ENCODE measurements around the gene ISCU. TPM values are rescaled to one million over a fixed set of nuclear protein-coding genes. Genes with fewer than 3 reads are reported as not detected.

ISCU gene
- total RNA-seq, 2 experiments from 2014 or later, result 88.6 to 94.3 TPM

- no peaks in the 10 kb centered on the region for H3K36me3 Mint-ChIP-seq
- no peak overlapping the region for H3K27ac Mint-ChIP-seq
- intact Hi-C loops (cut with micrococcal nuclease), result no loop called here
- H3K27me3 Mint-ChIP-seq, result peaks cover 3% of the 10 kb centered on the region
- H3K4me3 Mint-ChIP-seq, result no peak overlapping the region
- no peaks in the 10 kb centered on the region for H3K4me1 Mint-ChIP-seq (ENCODE audit: low read depth)
- no peaks in the 10 kb centered on the region for H3K9me3 Mint-ChIP-seq
- POLR2A ChIA-PET, result interaction anchor here (0.6 kb wide), 1 partner anchor 18 kb away, joined by 4 read pairs; no protein-coding TSS in a partner anchor
- CTCF ChIA-PET, result interaction anchor here (0.5 to 1.8 kb wide), 2 partner anchors 14 to 1175 kb away, joined by 3 to 7 read pairs; no protein-coding TSS in a partner anchor
- no peak for DNase-seq
Measured at GRCh38 chr12:108602976-108603704, 40.7 kb downstream of the ISCU start.

DNA sequence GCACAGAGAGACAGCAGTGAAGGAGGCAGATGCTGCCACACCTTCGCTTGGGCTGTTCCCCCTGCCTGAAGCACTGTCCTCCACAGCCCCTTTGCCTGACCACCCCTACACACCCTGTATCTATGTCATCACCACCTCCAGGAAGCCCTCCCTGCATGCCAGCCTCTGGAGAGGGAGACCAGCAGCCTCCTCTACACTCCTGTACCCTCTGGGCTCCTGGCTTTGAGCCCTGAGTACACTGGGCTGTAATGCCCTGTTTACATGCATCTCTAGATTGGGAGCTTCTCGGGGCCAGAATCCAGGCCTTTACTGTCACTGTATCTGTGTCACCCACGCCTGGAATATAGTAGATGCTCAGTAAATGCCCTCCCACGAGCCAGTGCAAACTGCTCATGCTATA, 41.3 kb downstream of the ISCU start:
- ChIA-PET POLR2A (no interaction called here), CTCF (interaction anchor here (1.8 kb wide), 1 partner anchor 14 kb away, joined by 7 read pairs; no protein-coding TSS in a partner anchor)
- Mint-ChIP-seq H3K4me1 (ENCODE audit: low read depth) (no peaks in the 10 kb centered on the region), H3K4me3 (no peak overlapping the region), H3K27me3 (peaks cover 3% of the 10 kb centered on the region), H3K36me3 (no peaks in the 10 kb centered on the region), H3K27ac (no peak overlapping the region), H3K9me3 (no peaks in the 10 kb centered on the region)
- no peak for DNase-seq
- intact Hi-C loops (cut with micrococcal nuclease), result no loop called here

DNA sequence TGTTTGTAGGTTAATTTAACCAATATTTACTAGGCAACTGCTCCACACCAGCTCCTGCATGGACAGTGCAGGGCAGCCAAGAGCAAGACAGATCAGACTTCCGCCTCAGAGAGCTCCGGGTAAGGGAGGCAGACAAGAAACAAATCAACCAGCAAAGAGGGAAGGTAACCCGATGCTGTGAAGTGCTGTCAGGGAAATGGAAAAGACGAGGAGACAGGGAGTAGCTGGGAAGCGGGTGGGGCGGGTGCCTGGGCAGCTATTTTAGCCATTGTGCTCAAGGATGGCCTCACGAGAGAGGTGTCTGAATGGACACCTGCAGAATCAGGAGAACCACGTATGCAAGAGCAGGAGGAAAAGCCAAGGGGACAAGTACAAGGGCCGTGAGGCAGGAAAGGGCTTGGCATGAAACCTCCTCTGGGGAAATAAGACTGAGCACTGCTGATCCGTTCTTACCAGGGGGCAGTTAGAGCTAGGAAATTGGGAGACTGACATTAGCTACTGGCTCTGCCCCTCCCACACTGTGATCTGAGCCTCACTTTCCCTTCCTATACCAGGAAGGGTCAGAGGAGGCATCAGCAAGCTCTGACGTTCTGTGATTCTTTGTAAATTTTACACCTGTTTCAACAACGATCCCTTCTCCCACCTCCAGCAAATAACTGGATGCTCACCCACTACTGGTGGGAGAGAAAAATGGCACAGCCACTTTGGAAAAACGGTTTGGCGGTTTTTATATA, 42.0 kb downstream of the ISCU start:
- DNase-seq, result no peak
- H3K4me3 Mint-ChIP-seq, result no peak overlapping the region
- no peaks in the 10 kb centered on the region for H3K9me3 Mint-ChIP-seq
- no peaks in the 10 kb centered on the region for H3K4me1 Mint-ChIP-seq (ENCODE audit: low read depth)
- no peaks in the 10 kb centered on the region for H3K36me3 Mint-ChIP-seq
- H3K27ac Mint-ChIP-seq, result no peak overlapping the region
- ChIA-PET CTCF (interaction anchor here (1.0 to 1.8 kb wide), 2 partner anchors 13 to 36 kb away, joined by 3 to 7 read pairs; no protein-coding TSS in a partner anchor), POLR2A (no interaction called here)
- peaks cover 3% of the 10 kb centered on the region for H3K27me3 Mint-ChIP-seq
- intact Hi-C loops (cut with micrococcal nuclease), result no loop called here

GRCh38 chr12:108605000-108605689, 42.7 kb downstream of the ISCU start:
- CTCF ChIA-PET, result interaction anchor here (1.0 to 1.8 kb wide), 2 partner anchors 12 to 36 kb away, joined by 3 to 7 read pairs; no protein-coding TSS in a partner anchor
- Mint-ChIP-seq H3K4me3 (peak overlapping the region; percentile 28), H3K9me3 (no peaks in the 10 kb centered on the region)

GRCh38 chr12:108605690-108606406, 43.5 kb downstream of the ISCU start:
- intact Hi-C loops (cut with micrococcal nuclease), result no loop called here
- ChIA-PET CTCF (no interaction called here), POLR2A (no interaction called here)
- no peaks in the 10 kb centered on the region for H3K4me1 Mint-ChIP-seq (ENCODE audit: low read depth)
- H3K27ac Mint-ChIP-seq, result peak overlapping the region; percentile 2
- H3K36me3 Mint-ChIP-seq, result no peaks in the 10 kb centered on the region
- DNase-seq, result no peak
- no peaks in the 10 kb centered on the region for H3K9me3 Mint-ChIP-seq
- H3K27me3 Mint-ChIP-seq, result peaks cover 3% of the 10 kb centered on the region
- peak overlapping the region; percentile 28 for H3K4me3 Mint-ChIP-seq

More at GRCh38 chr12:108605000-108605689, 42.7 kb downstream of the ISCU start:
- Mint-ChIP-seq H3K4me1 (ENCODE audit: low read depth) (no peaks in the 10 kb centered on the region), H3K27ac (no peak overlapping the region), H3K27me3 (peaks cover 3% of the 10 kb centered on the region), H3K36me3 (no peaks in the 10 kb centered on the region)
- DNase-seq, result no peak
- intact Hi-C loops (cut with micrococcal nuclease), result no loop called here
- POLR2A ChIA-PET, result no interaction called here

- Mint-ChIP-seq H3K4me3 (no peak overlapping the region), H3K36me3 (no peaks in the 10 kb centered on the region), H3K27me3 (peaks cover 3% of the 10 kb centered on the region), H3K27ac (no peak overlapping the region), H3K9me3 (no peaks in the 10 kb centered on the region), H3K4me1 (ENCODE audit: low read depth) (peaks cover under 1% of the 10 kb centered on the region)
- intact Hi-C loops (cut with micrococcal nuclease), result no loop called here
- POLR2A ChIA-PET, result no interaction called here
- CTCF ChIA-PET, result no interaction called here
- no peak for DNase-seq
Measured at GRCh38 chr12:108606492-108606891, 44.1 kb downstream of the ISCU start.

DNA sequence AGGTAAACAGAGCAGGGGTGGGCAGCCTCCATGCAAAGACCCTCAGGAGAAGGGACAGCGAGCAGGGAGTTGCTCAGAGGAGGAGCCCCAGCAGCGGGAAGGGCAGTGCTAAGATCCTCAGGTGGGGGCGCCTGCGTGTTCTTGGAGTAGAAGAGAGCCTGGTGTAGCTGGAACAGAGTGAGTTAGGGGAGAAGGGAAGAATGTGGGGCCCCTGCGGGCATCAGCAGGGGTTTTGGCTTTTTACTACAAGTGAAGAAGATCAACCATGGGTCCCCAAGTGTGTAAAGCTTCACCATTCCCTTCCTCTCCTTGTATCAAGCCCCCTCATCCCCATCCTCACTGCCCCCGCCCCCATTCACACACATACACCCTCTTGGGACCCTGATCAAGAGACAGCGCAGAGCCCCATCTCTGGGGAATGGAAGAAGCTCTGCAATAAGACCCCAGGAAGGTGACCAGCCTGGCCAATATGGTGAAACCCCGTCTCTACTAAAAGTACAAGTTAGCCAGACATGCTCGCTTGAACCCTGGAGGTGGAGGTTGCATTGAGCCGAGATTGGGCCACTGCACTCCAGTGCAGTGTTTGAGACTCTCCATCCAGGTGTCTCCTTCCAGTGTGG, 45.7 kb downstream of the ISCU start:
- ChIA-PET CTCF (interaction anchor here (3.1 kb wide), 1 partner anchor 10 kb away, joined by 8 read pairs; no protein-coding TSS in a partner anchor), POLR2A (no interaction called here)
- no peaks in the 10 kb centered on the region for H3K36me3 Mint-ChIP-seq
- DNase-seq, result no peak
- H3K4me1 Mint-ChIP-seq (ENCODE audit: low read depth), result peaks cover 9% of the 10 kb centered on the region
- no peak overlapping the region for H3K4me3 Mint-ChIP-seq
- intact Hi-C loops (cut with micrococcal nuclease), result no loop called here
- no peaks in the 10 kb centered on the region for H3K9me3 Mint-ChIP-seq
- H3K27me3 Mint-ChIP-seq, result peaks cover 3% of the 10 kb centered on the region
- H3K27ac Mint-ChIP-seq, result no peak overlapping the region

DNA sequence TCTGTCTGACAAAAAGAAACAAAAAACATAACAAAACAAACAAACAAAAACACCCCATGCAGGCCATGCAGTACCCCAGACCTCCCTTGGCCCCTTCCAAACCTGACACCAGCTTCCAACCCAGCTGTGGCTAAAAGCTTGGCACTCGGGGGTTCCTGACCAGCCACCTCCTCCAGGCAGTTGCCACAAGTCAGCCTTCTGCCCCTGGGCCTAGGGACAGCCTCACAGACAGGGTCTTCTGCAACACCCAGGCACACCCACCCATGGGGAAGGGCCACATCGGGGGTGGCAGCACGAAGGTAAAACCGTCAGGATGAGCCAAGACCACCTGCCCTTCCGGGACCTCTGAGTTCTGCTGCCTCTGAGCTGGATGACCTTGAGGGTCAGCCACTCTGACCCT, 46.2 kb downstream of the ISCU start:
- DNase-seq, result no peak
- H3K4me1 Mint-ChIP-seq (ENCODE audit: low read depth), result peaks cover 9% of the 10 kb centered on the region
- H3K27me3 Mint-ChIP-seq, result peaks cover 3% of the 10 kb centered on the region
- no peaks in the 10 kb centered on the region for H3K9me3 Mint-ChIP-seq
- no peaks in the 10 kb centered on the region for H3K36me3 Mint-ChIP-seq
- intact Hi-C loops (cut with micrococcal nuclease), result no loop called here
- H3K27ac Mint-ChIP-seq, result no peak overlapping the region
- no peak overlapping the region for H3K4me3 Mint-ChIP-seq
- ChIA-PET POLR2A (no interaction called here), CTCF (interaction anchor here (3.1 kb wide), 1 partner anchor 9 kb away, joined by 8 read pairs; no protein-coding TSS in a partner anchor)

DNA sequence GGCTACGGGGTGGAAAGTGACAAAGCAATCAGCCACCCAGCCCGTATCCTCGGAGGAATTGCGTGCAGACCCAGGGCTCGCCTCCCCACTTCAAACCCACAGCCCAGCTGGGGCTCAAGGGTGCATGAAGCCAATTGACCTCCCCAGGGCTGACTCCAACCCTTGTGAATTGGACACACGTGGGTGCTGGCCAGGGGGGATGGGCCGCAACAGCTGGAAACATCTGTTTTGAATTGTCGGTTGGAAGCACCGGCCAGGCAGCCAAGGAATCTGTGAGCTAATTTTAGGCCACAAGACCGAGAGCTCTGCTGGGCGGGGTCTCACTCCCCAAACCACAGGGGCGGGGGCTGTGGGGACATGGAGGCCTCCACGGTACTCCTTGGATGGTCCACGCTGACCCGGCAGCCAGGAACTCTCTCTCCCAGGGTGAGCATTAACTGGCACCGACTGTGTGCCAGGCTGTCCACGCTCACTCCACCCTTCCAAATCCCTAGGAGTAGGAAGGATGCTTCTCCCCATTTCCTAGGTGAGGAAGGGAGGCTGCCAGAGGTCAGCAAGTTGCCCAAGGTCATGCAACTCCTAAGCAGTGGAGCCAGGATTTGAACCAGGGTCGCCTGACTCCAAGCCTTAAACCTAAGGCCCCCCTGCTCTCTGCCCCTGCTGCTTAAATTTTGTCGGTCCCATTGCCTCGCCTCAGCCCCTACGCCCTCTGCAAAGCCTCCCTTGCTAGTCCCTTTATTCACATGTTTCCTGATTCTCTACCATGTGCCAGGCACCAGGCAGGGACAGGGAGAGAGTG, 47.3 kb downstream of the ISCU start:
- intact Hi-C loops (cut with micrococcal nuclease), result no loop called here
- Mint-ChIP-seq H3K4me1 (ENCODE audit: low read depth) (peaks cover 12% of the 10 kb centered on the region), H3K4me3 (no peak overlapping the region), H3K36me3 (no peaks in the 10 kb centered on the region), H3K27ac (no peak overlapping the region), H3K9me3 (no peaks in the 10 kb centered on the region), H3K27me3 (peaks cover 3% of the 10 kb centered on the region)
- POLR2A ChIA-PET, result no interaction called here
- CTCF ChIA-PET, result interaction anchor here (0.7 to 13.9 kb wide), 4 partner anchors 8 to 195 kb away, joined by 3 to 472 read pairs (median 6); partner anchors contain the start of genes ISCU and SART3
- DNase-seq, result no peak

- no peak for DNase-seq
- intact Hi-C loops (cut with micrococcal nuclease), result no loop called here
- H3K27ac Mint-ChIP-seq, result no peak overlapping the region
- peaks cover 2% of the 10 kb centered on the region for H3K27me3 Mint-ChIP-seq
- no peak overlapping the region for H3K4me3 Mint-ChIP-seq
- H3K36me3 Mint-ChIP-seq, result no peaks in the 10 kb centered on the region
- no peaks in the 10 kb centered on the region for H3K9me3 Mint-ChIP-seq
- POLR2A ChIA-PET, result no interaction called here
- H3K4me1 Mint-ChIP-seq (ENCODE audit: low read depth), result peaks cover 12% of the 10 kb centered on the region
- CTCF ChIA-PET, result interaction anchor here (0.8 to 13.9 kb wide), 3 partner anchors 45 to 193 kb away, joined by 3 to 472 read pairs (median 3); partner anchors contain the start of genes ISCU and SART3
Measured at GRCh38 chr12:108610336-108610815, 48.0 kb downstream of the ISCU start.
